NCI-H1417 treated with DMSO at 0.1 percent for 48 hours (cell line): ENCODE data around the gene LPIN2.
"Not testable (repeated sequence)": the region's sequence is repeated elsewhere in the genome, so short reads cannot be mapped to it uniquely, and the experiment has no call there.

Experiments used
- DNase-seq: peaks from one replicate; lab custom pipeline; 2025; lab: John Stamatoyannopoulos, UW

Gene LPIN2

DNA sequence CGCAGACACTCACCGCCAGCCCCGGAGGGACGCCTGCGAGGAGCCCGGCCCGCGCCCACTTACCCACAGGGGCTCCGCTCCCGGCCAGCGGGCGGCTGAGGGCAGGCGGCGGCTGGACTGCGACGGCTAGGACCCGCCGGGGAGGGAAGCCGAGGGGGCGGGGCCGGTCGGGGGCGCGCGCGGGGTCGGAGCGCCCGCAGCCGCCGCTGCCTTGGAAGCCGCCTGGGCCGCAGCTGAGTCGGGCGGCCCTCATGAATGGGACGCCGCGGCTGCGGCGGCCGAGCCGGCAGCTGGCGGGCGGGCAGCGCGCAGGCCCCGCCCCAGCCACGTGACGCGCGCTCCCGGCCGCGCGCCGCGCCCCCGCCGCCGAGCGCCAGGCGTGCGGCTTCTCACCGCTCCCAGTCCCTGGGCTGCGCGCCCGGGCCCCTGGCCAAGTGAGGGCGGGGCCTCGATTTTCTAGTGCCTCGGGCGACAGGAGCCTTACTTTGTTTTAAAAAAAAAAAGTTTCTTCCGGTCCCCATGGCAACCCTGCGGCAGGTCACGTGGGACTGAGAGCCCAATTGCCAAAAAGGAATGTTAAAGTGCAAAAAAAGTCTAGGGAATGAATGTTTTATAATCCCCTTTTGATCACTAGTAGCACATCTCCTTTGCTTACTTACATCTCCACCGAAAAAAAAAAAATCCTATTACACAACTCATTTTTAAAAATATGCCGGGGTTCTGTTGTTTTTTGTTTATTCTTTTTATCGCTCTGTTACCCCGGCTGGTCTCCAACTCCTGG, at the start of gene LPIN2:
TSS of gene LPIN2 (minus strand) at position 121 of the 781 bp plus-strand sequence. CDS start 52,304 bp downstream, outside the sequence.
- peak; percentile 76 for DNase-seq

GRCh38 chr18:3061581-3062312, 48.8 kb upstream of the LPIN2 start:
- no peak for DNase-seq

DNA sequence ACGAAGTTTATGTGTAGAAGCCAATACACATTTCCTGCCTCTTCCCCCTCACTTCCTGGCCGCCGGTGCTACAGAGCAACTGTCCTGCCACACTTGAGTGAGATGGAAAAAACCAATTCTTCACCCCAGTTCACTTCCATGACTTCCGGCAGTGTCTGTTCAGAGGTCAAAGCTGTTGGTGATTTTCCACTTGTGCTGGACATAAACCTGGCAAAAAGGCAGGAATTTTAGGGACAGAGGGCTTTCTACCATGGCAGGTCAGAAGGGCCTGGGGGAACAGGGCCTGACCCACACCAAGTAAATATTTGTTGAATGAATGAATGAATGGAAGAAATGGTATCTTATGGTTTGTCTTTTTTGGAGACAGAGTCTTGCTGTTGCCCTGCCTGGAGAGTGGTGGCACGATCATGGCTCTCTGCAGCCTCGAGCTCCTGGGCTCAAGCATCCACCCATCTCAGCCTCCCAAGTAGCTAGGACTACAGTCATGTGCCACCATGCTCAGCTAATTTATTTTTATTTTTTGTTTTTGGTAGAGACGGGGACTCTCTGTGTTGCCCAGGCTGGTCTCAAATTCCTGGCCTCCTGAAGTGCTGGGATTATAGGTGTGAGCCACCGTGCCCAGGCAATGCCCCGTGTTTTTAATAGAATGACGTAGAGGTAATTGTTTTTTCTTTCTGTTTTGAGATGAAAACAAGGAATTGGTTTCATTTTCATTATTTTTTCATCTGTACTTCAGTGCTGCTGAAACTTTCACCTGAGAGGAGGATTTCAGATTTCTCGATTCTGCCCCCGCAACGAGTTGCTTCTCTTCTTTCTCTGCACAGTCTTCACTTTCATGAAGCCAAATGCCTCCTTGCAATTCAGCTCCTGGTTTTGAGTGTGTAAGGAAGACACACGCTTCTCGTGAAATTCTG, 48.0 kb upstream of the LPIN2 start:
- no peak for DNase-seq

DNA sequence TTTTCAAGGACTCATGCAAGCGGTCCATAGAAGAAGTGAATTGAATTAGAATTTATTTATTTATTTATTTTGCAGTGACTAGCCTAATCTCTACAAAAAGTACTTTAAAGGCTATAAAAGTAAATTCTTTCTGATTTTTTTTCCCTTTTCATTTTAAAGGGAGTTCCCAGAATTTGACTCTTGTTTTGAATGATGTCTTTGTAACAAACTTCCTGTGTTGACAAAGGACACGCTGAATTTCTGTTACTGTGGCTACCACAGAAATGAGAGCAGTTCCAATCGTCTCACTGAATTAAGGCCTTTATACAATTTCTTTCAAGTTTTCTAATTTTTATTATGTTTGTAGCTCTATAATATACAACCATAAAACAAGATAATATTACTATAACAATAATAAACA, 46.3 kb upstream of the LPIN2 start:
- no peak for DNase-seq

DNA sequence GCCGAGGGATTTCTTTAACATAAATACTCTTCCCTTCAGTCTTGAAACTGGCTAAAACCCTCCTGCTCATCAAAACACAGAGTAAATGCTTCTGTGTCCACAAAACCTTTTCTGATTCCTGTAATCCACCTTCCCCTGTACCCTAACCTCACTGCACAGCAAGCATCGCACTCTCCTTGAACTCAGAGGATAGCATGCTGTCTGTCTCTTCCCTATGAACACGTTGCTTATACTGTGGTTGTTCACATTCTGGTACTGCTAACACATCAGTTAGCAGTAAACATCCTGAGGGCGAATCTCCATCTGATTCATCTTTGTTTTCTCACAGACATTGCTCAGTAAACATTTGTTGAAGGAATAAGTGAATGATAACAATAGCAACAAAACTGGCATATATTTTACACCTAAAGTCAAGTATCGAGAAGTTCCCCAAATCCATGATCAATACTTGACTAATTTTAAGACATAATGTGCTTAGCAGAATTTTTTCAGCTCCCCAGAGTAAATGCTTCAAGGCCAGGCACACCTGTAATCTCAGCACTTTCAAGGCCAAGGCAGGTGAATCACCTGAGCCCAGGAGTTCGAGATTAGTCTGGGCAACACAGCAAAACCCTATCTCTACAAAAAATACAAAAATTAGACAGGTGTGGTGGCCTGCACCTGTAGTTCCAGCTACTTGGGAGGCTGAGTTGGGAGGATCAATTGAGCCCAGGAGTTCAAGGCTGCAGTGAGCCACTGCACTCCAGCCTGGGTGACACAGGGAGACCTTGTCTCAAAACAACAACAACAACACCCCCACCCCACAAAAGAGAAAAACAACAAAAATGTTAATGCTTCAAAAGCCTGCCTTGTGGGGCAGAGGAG, 45.6 kb upstream of the LPIN2 start:
- DNase-seq = no peak

DNA sequence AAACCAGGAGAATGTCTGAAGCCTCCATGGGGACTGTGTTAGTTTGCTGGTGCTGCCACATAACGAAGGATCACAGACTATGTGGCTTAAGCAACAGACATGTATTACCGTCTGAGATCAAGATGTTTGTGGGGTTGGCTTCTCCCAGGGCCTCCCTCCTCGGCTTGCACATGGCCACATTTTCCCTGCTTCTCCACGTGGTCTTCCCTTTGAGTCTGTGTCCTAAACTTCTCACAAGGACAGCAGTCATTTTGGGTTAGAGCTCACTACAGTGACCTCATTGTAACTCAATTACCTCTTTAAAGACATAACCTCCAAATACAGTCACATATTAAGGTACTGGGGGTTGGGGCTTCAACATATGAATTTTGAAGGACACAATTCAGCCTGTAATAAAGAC, 44.6 kb upstream of the LPIN2 start:
- DNase-seq = no peak

- DNase-seq = no peak
Measured at GRCh38 chr18:3056311-3056710, 43.4 kb upstream of the LPIN2 start.

- no peak for DNase-seq
Measured at GRCh38 chr18:3055816-3056215, 42.9 kb upstream of the LPIN2 start.

GRCh38 chr18:3055186-3055728, 42.3 kb upstream of the LPIN2 start:
- no peak for DNase-seq

- DNase-seq = no peak
Measured at GRCh38 chr18:3054780-3055179, 41.8 kb upstream of the LPIN2 start.

DNA sequence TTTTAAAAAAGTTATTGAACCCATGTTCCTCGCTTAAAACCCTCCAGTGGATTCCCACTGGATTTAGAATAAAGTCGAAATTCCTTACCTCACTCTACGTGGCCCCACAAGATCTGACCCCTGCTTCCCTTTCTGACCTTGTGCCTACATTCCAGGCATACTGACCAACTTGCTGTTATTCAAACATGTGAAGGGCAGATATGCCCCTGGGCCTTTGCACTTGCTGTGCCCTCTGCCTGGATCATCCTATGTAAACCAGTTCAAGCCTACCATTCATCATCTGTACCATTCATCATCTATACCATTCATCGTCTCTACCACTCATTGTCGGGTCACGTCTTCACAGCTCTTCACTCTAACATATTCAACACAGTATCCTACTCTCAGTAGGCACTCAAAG, 41.3 kb upstream of the LPIN2 start:
- DNase-seq = no peak

DNA sequence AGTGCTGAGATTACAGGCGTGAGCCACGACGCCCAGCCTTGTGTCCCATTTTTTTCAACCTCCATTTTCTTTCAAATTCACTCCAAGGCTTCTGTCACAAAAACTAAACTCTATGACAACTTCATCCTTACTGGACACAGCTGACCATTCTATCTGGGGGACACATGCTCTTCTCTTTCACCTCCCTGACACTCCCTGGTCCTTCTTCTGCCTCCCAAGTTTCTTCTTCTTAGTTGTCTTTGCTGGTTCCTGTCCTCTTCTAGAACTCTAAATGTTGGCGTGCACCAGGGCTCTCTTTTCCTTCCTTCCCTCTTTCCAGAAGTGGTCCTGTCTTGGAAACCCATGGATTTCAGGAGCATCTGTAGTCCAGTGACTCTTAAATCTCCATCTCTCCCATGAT, 40.1 kb upstream of the LPIN2 start:
- DNase-seq = no peak

DNA sequence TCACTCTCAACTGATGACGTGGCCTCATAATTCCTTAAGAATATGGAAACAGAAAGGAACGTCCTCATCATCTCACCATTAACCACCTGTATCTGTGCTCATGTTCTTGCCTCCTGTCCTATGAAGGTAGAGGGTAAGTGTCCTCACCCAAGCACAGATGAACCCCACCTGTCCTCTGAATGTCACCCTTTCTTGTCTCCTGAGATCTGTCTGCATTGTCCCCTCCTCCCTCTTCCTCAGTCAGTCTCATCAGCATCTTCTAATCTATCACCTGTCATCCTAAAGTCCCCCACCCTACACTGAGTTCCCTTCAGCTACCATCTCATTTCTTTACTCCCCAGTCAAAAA, 39.4 kb upstream of the LPIN2 start:
- DNase-seq = no peak

DNA sequence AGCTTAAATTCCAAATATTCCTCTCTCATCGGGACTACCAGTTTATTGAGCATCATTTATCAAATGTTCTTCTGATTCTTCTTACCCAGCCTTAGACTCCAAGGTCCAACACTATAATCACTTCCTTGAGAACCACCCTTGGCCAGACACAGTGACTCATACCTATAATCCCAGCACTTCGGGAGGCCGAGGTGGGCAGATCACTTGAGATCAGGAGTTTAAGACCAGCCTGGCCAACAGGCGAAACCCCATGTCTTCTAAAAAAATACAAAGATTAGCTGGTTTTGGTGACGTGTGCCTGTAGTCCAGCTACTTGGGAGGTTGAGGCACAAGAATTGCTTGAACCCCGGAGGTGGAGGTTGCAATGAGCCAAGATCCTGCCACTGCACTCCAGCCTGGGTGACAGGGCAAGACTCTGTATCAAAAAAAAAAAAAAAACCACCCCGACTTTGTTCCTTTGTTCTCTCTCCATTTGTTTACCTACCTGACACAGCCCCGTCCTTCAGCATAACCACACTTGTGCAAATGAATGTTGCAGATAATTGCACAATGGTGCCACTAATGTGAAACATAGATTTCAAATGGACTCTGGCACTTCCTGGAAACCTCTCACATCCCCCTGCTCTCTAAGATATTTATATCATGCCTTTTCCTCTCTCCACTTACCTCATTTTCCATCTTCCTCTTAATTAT, 38.9 kb upstream of the LPIN2 start:
- no peak for DNase-seq

DNA sequence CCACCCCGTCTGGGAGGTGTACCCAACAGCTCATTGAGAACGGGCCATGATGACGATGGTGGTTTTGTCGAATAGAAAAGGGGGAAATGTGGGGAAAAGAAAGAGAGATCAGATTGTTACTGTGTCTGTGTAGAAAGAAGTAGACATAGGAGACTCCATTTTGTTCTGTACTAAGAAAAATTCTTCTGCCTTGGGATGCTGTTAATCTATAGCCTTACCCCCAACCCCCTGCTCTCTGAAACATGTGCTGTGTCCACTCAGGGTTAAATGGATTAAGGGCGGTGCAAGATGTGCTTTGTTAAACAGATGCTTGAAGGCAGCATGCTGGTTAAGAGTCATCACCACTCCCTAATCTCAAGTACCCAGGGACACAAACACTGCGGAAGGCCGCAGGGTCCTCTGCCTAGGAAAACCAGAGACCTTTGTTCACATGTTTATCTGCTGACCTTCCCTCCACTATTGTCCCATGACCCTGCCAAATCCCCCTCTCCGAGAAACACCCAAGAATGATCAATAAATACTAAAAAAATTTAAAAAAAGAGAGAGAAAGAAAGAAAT, 37.0 kb upstream of the LPIN2 start:
- DNase-seq = not testable (repeated sequence)

GRCh38 chr18:3048820-3049349, 35.9 kb upstream of the LPIN2 start:
- no peak for DNase-seq

- DNase-seq = no peak
Measured at GRCh38 chr18:3048121-3048520, 35.2 kb upstream of the LPIN2 start.

DNA sequence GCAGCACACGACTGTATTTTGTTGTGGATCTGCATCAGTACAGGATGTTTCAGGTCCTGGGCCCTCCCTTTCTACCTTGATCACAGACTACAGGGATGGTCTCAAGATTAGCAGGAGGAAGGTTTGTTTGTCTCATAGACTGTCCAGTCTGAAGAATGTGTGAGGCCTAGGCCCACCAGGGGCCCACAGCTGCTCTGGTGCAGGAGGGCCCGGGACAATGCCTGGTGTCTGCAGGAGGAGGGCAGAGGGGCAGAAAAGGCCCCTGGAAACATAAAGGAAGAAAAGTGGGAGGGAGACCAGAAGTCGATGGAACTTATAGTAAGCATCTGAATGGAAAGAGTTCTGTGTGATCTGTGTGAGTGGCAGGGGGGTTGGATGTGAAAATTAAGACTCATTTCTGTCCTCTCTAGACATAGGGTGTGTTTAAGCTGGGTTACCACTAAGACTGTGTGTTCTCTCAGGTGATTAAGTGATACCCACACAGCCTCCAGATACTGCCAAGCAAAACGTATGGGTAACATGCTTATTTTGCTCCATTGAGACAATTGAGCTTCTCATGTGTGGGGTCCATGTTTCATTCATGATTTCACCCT, 33.4 kb upstream of the LPIN2 start:
- no peak for DNase-seq

GRCh38 chr18:3044931-3045698, 32.2 kb upstream of the LPIN2 start:
- DNase-seq = no peak
